Measurements from ENCODE around the gene FOXP1. TPM values are rescaled to one million over a fixed set of nuclear protein-coding genes. Genes with fewer than 3 reads are reported as not detected.

The FOXP1 gene
- total and polyA plus RNA-seq, 9 donors = 17.6 to 28.2 (median 20.5) TPM

- Histone ChIP-seq H3K9me3 (replicated peaks; ENCODE audit: control insufficient read depth, low read depth, low read length) (no peaks in the 10 kb centered on the region), H3K4me1 (ENCODE audit: control insufficient read depth, insufficient read depth, low read length) (no peaks in the 10 kb centered on the region), H3K4me3 (ENCODE audit: low read length) (no peak overlapping the region), H3K27me3 (ENCODE audit: control insufficient read depth, insufficient read depth, low read length) (no peaks in the 10 kb centered on the region), H3K36me3 (ENCODE audit: control insufficient read depth, insufficient read depth, low read length) (no peaks in the 10 kb centered on the region), H3K27ac (ENCODE audit: low read length) (no peak overlapping the region)
- DNase-seq = no peak
- WGBS (ENCODE audit: insufficient coverage) = no CpG with 5 or more reads among the region's 3 CpGs
Observed at GRCh38 chr3:71318458-71318827, 265.1 kb downstream of the FOXP1 start.

- Histone ChIP-seq H3K27me3 (ENCODE audit: control insufficient read depth, insufficient read depth, low read length) (no peaks in the 10 kb centered on the region), H3K9me3 (replicated peaks; ENCODE audit: control insufficient read depth, low read depth, low read length) (no peaks in the 10 kb centered on the region), H3K36me3 (ENCODE audit: control insufficient read depth, insufficient read depth, low read length) (no peaks in the 10 kb centered on the region), H3K4me1 (ENCODE audit: control insufficient read depth, insufficient read depth, low read length) (no peaks in the 10 kb centered on the region), H3K4me3 (ENCODE audit: low read length) (no peak overlapping the region), H3K27ac (ENCODE audit: low read length) (no peak overlapping the region)
- WGBS (ENCODE audit: insufficient coverage) = no CpG with 5 or more reads among the region's 5 CpGs
- no peak for DNase-seq
Observed at GRCh38 chr3:71317749-71318457, 265.6 kb downstream of the FOXP1 start.

GRCh38 chr3:71317140-71317539 lies 266.4 kb downstream of the FOXP1 start:
- Histone ChIP-seq H3K4me1 (ENCODE audit: control insufficient read depth, insufficient read depth, low read length) (no peaks in the 10 kb centered on the region), H3K9me3 (replicated peaks; ENCODE audit: control insufficient read depth, low read depth, low read length) (no peaks in the 10 kb centered on the region), H3K27me3 (ENCODE audit: control insufficient read depth, insufficient read depth, low read length) (no peaks in the 10 kb centered on the region), H3K4me3 (ENCODE audit: low read length) (no peak overlapping the region), H3K36me3 (ENCODE audit: control insufficient read depth, insufficient read depth, low read length) (no peaks in the 10 kb centered on the region), H3K27ac (ENCODE audit: low read length) (no peak overlapping the region)
- no peak for DNase-seq
- WGBS (ENCODE audit: insufficient coverage) = no CpG with 5 or more reads among the region's 6 CpGs

- Histone ChIP-seq H3K4me1 (ENCODE audit: control insufficient read depth, insufficient read depth, low read length) (no peaks in the 10 kb centered on the region), H3K27ac (ENCODE audit: low read length) (no peak overlapping the region), H3K36me3 (ENCODE audit: control insufficient read depth, insufficient read depth, low read length) (no peaks in the 10 kb centered on the region), H3K4me3 (ENCODE audit: low read length) (no peak overlapping the region), H3K27me3 (ENCODE audit: control insufficient read depth, insufficient read depth, low read length) (no peaks in the 10 kb centered on the region), H3K9me3 (replicated peaks; ENCODE audit: control insufficient read depth, low read depth, low read length) (no peaks in the 10 kb centered on the region)
- 88% methylated on average over 5 of the region's 16 CpGs for WGBS (ENCODE audit: insufficient coverage)
- DNase-seq = no peak
Observed at GRCh38 chr3:71316066-71316777, 267.3 kb downstream of the FOXP1 start.

GRCh38 chr3:71315431-71315830 lies 268.1 kb downstream of the FOXP1 start:
- H3K4me3 ChIP-seq (ENCODE audit: low read length) = no peak overlapping the region
- no peak overlapping the region for H3K27ac ChIP-seq (ENCODE audit: low read length)
- H3K4me1 ChIP-seq (ENCODE audit: control insufficient read depth, insufficient read depth, low read length) = peaks cover 3% of the 10 kb centered on the region
- WGBS (ENCODE audit: insufficient coverage) = 64% methylated on average over 1 of the region's 2 CpGs
- no peaks in the 10 kb centered on the region for H3K9me3 ChIP-seq (replicated peaks; ENCODE audit: control insufficient read depth, low read depth, low read length)
- no peaks in the 10 kb centered on the region for H3K36me3 ChIP-seq (ENCODE audit: control insufficient read depth, insufficient read depth, low read length)
- no peak for DNase-seq
- no peaks in the 10 kb centered on the region for H3K27me3 ChIP-seq (ENCODE audit: control insufficient read depth, insufficient read depth, low read length)

GRCh38 chr3:71313844-71314243 lies 269.7 kb downstream of the FOXP1 start:
- WGBS (ENCODE audit: insufficient coverage) = no CpG with 5 or more reads among the region's 2 CpGs

GRCh38 chr3:71312461-71312860 lies 271.1 kb downstream of the FOXP1 start:
- Histone ChIP-seq H3K9me3 (replicated peaks; ENCODE audit: control insufficient read depth, low read depth, low read length) (no peaks in the 10 kb centered on the region), H3K36me3 (ENCODE audit: control insufficient read depth, insufficient read depth, low read length) (no peaks in the 10 kb centered on the region), H3K4me3 (ENCODE audit: low read length) (no peak overlapping the region), H3K27ac (ENCODE audit: low read length) (no peak overlapping the region), H3K4me1 (ENCODE audit: control insufficient read depth, insufficient read depth, low read length) (peaks cover 4% of the 10 kb centered on the region), H3K27me3 (ENCODE audit: control insufficient read depth, insufficient read depth, low read length) (no peaks in the 10 kb centered on the region)
- no peak for DNase-seq
- WGBS (ENCODE audit: insufficient coverage) = 40% methylated on average over 1 of the region's 5 CpGs

More at GRCh38 chr3:71313844-71314243, 269.7 kb downstream of the FOXP1 start:
- Histone ChIP-seq H3K36me3 (ENCODE audit: control insufficient read depth, insufficient read depth, low read length) (no peaks in the 10 kb centered on the region), H3K4me1 (ENCODE audit: control insufficient read depth, insufficient read depth, low read length) (peaks cover 4% of the 10 kb centered on the region), H3K9me3 (replicated peaks; ENCODE audit: control insufficient read depth, low read depth, low read length) (no peaks in the 10 kb centered on the region), H3K4me3 (ENCODE audit: low read length) (no peak overlapping the region), H3K27ac (ENCODE audit: low read length) (no peak overlapping the region), H3K27me3 (ENCODE audit: control insufficient read depth, insufficient read depth, low read length) (no peaks in the 10 kb centered on the region)
- DNase-seq = no peak

- Histone ChIP-seq H3K4me3 (ENCODE audit: low read length) (no peak overlapping the region), H3K27me3 (ENCODE audit: control insufficient read depth, insufficient read depth, low read length) (no peaks in the 10 kb centered on the region), H3K27ac (ENCODE audit: low read length) (no peak overlapping the region), H3K4me1 (ENCODE audit: control insufficient read depth, insufficient read depth, low read length) (peaks cover 4% of the 10 kb centered on the region), H3K36me3 (ENCODE audit: control insufficient read depth, insufficient read depth, low read length) (no peaks in the 10 kb centered on the region), H3K9me3 (replicated peaks; ENCODE audit: control insufficient read depth, low read depth, low read length) (no peaks in the 10 kb centered on the region)
- WGBS (ENCODE audit: insufficient coverage) = 100% methylated on average over 1 of the region's 3 CpGs
- DNase-seq = no peak
Observed at GRCh38 chr3:71311661-71312046, 271.9 kb downstream of the FOXP1 start.

DNA sequence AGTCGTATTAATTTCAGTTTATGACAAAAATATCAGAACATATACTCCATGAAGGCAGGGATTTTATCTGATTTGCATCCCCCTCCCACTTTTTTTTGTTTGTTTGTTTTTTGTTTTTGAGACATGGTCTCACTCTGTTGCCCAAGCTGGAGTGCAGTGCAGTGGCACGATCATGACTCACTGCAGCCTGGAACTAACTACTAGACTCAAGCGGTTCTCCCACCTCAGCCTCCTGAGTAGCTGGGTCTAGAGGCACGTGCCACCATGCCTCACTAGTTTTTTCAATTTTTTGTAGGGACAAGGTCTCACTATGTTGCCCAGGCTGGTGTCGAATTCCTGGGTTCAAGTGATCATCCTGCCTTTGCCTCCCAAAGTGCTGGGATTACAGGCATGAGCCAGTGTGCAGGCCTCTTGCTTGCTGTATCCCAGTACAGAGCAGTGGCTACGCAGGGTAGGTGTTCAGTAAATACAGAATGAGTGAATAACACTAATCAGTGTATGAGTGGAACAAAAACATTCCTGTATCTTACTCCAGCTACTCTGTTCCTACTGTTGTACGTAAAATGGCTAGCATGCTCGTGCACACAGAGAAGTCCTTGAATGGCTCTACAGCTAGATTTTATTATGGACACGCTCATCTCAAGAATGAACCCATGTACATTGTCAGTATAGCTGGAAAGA lies 272.4 kb downstream of the FOXP1 start:
- Histone ChIP-seq H3K27ac (ENCODE audit: low read length) (no peak overlapping the region), H3K4me1 (ENCODE audit: control insufficient read depth, insufficient read depth, low read length) (peaks cover 4% of the 10 kb centered on the region), H3K27me3 (ENCODE audit: control insufficient read depth, insufficient read depth, low read length) (no peaks in the 10 kb centered on the region), H3K36me3 (ENCODE audit: control insufficient read depth, insufficient read depth, low read length) (no peaks in the 10 kb centered on the region), H3K9me3 (replicated peaks; ENCODE audit: control insufficient read depth, low read depth, low read length) (no peaks in the 10 kb centered on the region), H3K4me3 (ENCODE audit: low read length) (no peak overlapping the region)
- 89% methylated on average over 7 of the region's 9 CpGs for WGBS (ENCODE audit: insufficient coverage)
- no peak for DNase-seq

DNA sequence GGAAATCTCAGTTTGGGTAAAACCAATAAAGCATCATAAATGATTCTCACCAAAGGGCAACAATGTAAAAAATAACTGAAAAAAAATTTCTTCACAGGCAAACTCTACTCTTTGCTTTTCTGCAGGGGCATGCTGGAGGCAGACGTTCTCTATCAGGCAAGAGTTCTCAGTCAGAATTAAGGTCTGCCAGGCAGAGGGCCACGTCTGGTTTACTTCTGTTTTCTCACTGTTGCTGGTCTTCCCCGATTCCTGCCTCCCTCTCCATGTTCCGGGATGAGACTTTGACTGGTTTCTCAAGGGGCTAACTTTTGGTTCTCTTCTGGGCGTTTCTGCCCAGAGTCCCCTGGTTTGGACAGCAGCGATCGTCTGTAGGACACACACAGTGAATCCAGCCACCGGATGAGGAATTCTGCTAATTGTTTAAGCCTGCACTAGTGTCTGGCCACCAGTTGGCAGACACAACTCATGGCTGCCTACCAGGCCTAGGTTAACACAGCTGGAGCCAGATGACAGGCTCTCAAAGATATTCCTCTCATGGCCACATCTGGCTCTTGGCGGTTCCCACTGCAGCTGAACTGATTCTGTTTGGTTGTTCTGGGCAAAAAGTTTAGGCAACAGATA lies 273.1 kb downstream of the FOXP1 start:
- H3K36me3 ChIP-seq (ENCODE audit: control insufficient read depth, insufficient read depth, low read length) = no peaks in the 10 kb centered on the region
- H3K27me3 ChIP-seq (ENCODE audit: control insufficient read depth, insufficient read depth, low read length) = no peaks in the 10 kb centered on the region
- DNase-seq = peak; percentile 64
- no peaks in the 10 kb centered on the region for H3K9me3 ChIP-seq (replicated peaks; ENCODE audit: control insufficient read depth, low read depth, low read length)
- no peak overlapping the region for H3K27ac ChIP-seq (ENCODE audit: low read length)
- H3K4me3 ChIP-seq (ENCODE audit: low read length) = no peak overlapping the region
- peaks cover 10% of the 10 kb centered on the region for H3K4me1 ChIP-seq (ENCODE audit: control insufficient read depth, insufficient read depth, low read length)
- WGBS (ENCODE audit: insufficient coverage) = 34% methylated on average over 9 of the region's 9 CpGs
